ENCODE data around the gene PTPRM.

The PTPRM gene

GRCh38 chr18:7953095-7953958 is 386.2 kb downstream of the PTPRM start:
- Histone ChIP-seq H3K27ac (peak overlapping the region; percentile 41), H3K79me2 (ENCODE audit: insufficient read depth, low read depth) (no peaks in the 10 kb centered on the region), H3K27me3 (ENCODE audit: insufficient read depth, low read depth) (no peaks in the 10 kb centered on the region), H3K4me3 (IDR thresholded peaks at IDR 0.05; ENCODE audit: insufficient read depth, low read depth, low read length) (no peak overlapping the region), H4K20me1 (ENCODE audit: insufficient read depth) (no peaks in the 10 kb centered on the region), H3K4me2 (peak overlapping the region; percentile 42), H3K9ac (no peak overlapping the region), H2AFZ (ENCODE audit: low read depth) (no peak overlapping the region), H3K36me3 (ENCODE audit: insufficient read depth) (no peaks in the 10 kb centered on the region), H3K4me1 (ENCODE audit: low read depth, poor library complexity, severe bottlenecking) (peaks cover 37% of the 10 kb centered on the region)
- no peak for TF ChIP-seq CTCF (conservative IDR thresholded peaks at IDR 0.05; ENCODE audit: low read depth, low read length)

GRCh38 chr18:7954238-7954637 is 387.1 kb downstream of the PTPRM start:
- Histone ChIP-seq H2AFZ (ENCODE audit: low read depth) (no peak overlapping the region), H3K4me2 (0 out of 2 replicates have a peak overlapping the region, but pooled peaks have one; percentile 42), H3K79me2 (ENCODE audit: insufficient read depth, low read depth) (no peaks in the 10 kb centered on the region), H4K20me1 (ENCODE audit: insufficient read depth) (no peaks in the 10 kb centered on the region), H3K4me3 (IDR thresholded peaks at IDR 0.05; ENCODE audit: insufficient read depth, low read depth, low read length) (no peak overlapping the region), H3K4me1 (ENCODE audit: low read depth, poor library complexity, severe bottlenecking) (peaks cover 44% of the 10 kb centered on the region), H3K27me3 (ENCODE audit: insufficient read depth, low read depth) (no peaks in the 10 kb centered on the region), H3K36me3 (ENCODE audit: insufficient read depth) (no peaks in the 10 kb centered on the region), H3K27ac (no peak overlapping the region), H3K9ac (no peak overlapping the region)
- no peak for TF ChIP-seq CTCF (conservative IDR thresholded peaks at IDR 0.05; ENCODE audit: low read depth, low read length)

GRCh38 chr18:7955175-7955574 is 388.1 kb downstream of the PTPRM start:
- Histone ChIP-seq H3K4me1 (ENCODE audit: low read depth, poor library complexity, severe bottlenecking) (peaks cover 51% of the 10 kb centered on the region), H3K9ac (no peak overlapping the region), H3K36me3 (ENCODE audit: insufficient read depth) (no peaks in the 10 kb centered on the region), H3K4me2 (no peak overlapping the region), H3K27me3 (ENCODE audit: insufficient read depth, low read depth) (no peaks in the 10 kb centered on the region), H3K4me3 (IDR thresholded peaks at IDR 0.05; ENCODE audit: insufficient read depth, low read depth, low read length) (no peak overlapping the region), H3K27ac (no peak overlapping the region), H2AFZ (ENCODE audit: low read depth) (no peak overlapping the region), H3K79me2 (ENCODE audit: insufficient read depth, low read depth) (no peaks in the 10 kb centered on the region), H4K20me1 (ENCODE audit: insufficient read depth) (no peaks in the 10 kb centered on the region)
- TF ChIP-seq CTCF (conservative IDR thresholded peaks at IDR 0.05; ENCODE audit: low read depth, low read length): no peak

- no peak for TF ChIP-seq CTCF (conservative IDR thresholded peaks at IDR 0.05; ENCODE audit: low read depth, low read length)
- Histone ChIP-seq H3K4me2 (no peak overlapping the region), H3K4me3 (IDR thresholded peaks at IDR 0.05; ENCODE audit: insufficient read depth, low read depth, low read length) (no peak overlapping the region), H3K27me3 (ENCODE audit: insufficient read depth, low read depth) (no peaks in the 10 kb centered on the region), H3K27ac (no peak overlapping the region), H2AFZ (ENCODE audit: low read depth) (no peak overlapping the region), H3K36me3 (ENCODE audit: insufficient read depth) (no peaks in the 10 kb centered on the region), H3K79me2 (ENCODE audit: insufficient read depth, low read depth) (no peaks in the 10 kb centered on the region), H4K20me1 (ENCODE audit: insufficient read depth) (no peaks in the 10 kb centered on the region), H3K9ac (no peak overlapping the region), H3K4me1 (ENCODE audit: low read depth, poor library complexity, severe bottlenecking) (peaks cover 47% of the 10 kb centered on the region)
Observed at GRCh38 chr18:7957297-7957696, 390.2 kb downstream of the PTPRM start.

All from KMS-11 (cell line).